Pancreas (tissue), 10 donors: Measurements from ENCODE around the gene MUC5B. TPM values are rescaled to one million over a fixed set of nuclear protein-coding genes. Genes with fewer than 3 reads are reported as not detected.

Experiments used
- ATAC-seq, 4 donors: fragments of 200-7000 bp; cut with Tn5 transposase; one replicate each; pipeline versions ENCODE4 v1.8.0 to v1.9.1; 2020; ENCODE audit warnings: mild to moderate bottlenecking in 4 of 4, moderate library complexity in 4 of 4
- DNase-seq, 6 donors: peaks; one replicate each; pipeline ENCODE4 v3.0.0-alpha.2; 2020
- FAIRE-seq: peaks from 2 replicates; lab custom pipeline; 2012; peaks lifted over from hg19 to GRCh38; lab: Jason Lieb, UNC
- H3K27ac ChIP-seq, 4 donors: fragments of 200-600 bp; sonication (generic); 1 replicate in 3 of 4; 2 replicates in 1 of 4; pipeline versions ENCODE4 v1.5.0 to v1.8.0; 2020
- H3K27me3 ChIP-seq, 4 donors: fragments of 200-600 bp; one replicate each; pipeline ENCODE4 v1.8.0; 2021
- H3K36me3 ChIP-seq, 3 donors: fragments of 200-600 bp; sonication (generic) in 1 of 3; one replicate each; pipeline versions ENCODE4 v1.5.0 to v1.8.0; 2020 to 2021
- H3K4me1 ChIP-seq, 3 donors: fragments of 200-600 bp; one replicate each; pipeline ENCODE4 v1.8.0; 2021
- H3K4me3 ChIP-seq, 4 donors: fragments of 200-600 bp; sonication (generic) in 2 of 4; one replicate each; pipeline versions ENCODE4 v1.5.0 to v1.8.0; 2020 to 2021
- H3K9me3 ChIP-seq, 4 donors: fragments of 200-600 bp; one replicate each; pipeline ENCODE4 v1.8.0; 2021
- CTCF ChIP-seq, 4 donors: fragments of 200-600 bp; sonication (generic) in 3 of 4; IDR thresholded peaks; one replicate each; pipeline versions ENCODE4 v1.5.0 to v1.8.0; 2021; ENCODE audit warnings: antibody characterized with exemption in 4 of 4
- WGBS, 2 donors: extraction: QIAGEN DNeasy Blood & Tissue Kit; methylation state at CpG; one replicate each; pipeline ENCODE4 v1.1.7; 2013; 5-methylcytosine and 5-hydroxymethylcytosine counted together
- intact Hi-C, 3 donors: fragments of 100-400 bp; cut with DNase I; formaldehyde crosslinking; loops; one replicate each; pipeline versions ENCODE4 v1.11.1 to v1.14.2; 2022
- polyA plus RNA-seq, 2 donors: library from polyadenylated mRNA; stranded (reverse); fragments of 200-250 nt; gene quantifications; one replicate each; pipeline ENCODE4 v1.2.3, GENCODE V29; 2013
- total RNA-seq, 6 donors: library from RNA; stranded (reverse); fragmentation: NEBNext Ultra II Directional in 4 of 6; extraction: Animal tissue kit (Norgen Biotek cat#: 25700) in 4 of 6; gene quantifications; one replicate each; pipeline versions ENCODE4 v1.2.1 to v1.2.4, GENCODE V29; 2021 to 2023
- donor health status: healthy with polysubstance abuse.
- donor health status: DM: no; HTN: no; CAD: no; lungs with moderate emphysema.
- donor health status: DM: no; HTN: no; CAD: no.
- donor health status: control.
- donor health status: control.
- donor health status: Bipolar disorder and iron deficiency.
- donor health status: DM: yes; HTN: yes; CAD: no.
- donor health status: DM: no; HTN: no; CAD: no.
- donor health status: DM: no; HTN: no; CAD: no.
- donor health status: DM: yes; HTN: yes; CAD: no.

The MUC5B gene
- total and polyA plus RNA-seq, 8 donors = 5.1 to 65.4 (median 15.1) TPM

GRCh38 chr11:1303126-1303821 is 80.4 kb downstream of the MUC5B start:
- intact Hi-C loops = no loop called here
- H3K9me3 ChIP-seq = no peaks in the 10 kb centered on the region
- ATAC-seq (peak; percentile 5 to 26 (median 10)), DNase-seq (peak in 5 of 6 donors; percentile 39 to 85 (median 74)), FAIRE-seq (no peak)
- H3K4me3 ChIP-seq = peak overlapping the region in 2 of 4 donors; percentile 1 to 3
- H3K27me3 ChIP-seq = no peaks in the 10 kb centered on the region
- H3K4me1 ChIP-seq = peaks cover 81 to 97% (median 81%) of the 10 kb centered on the region in 3 donors
- peak overlapping the region; percentile 58 to 87 (median 76) for H3K27ac ChIP-seq
- WGBS, 2 donors = 59 to 67% methylated on average over 25 of the region's 25 CpGs
- no peaks in the 10 kb centered on the region for H3K36me3 ChIP-seq
- TF ChIP-seq CTCF (IDR thresholded peaks at IDR 0.05) = peak in 2 of 4 donors; percentile 10 to 12

- DNase-seq = peak; percentile 56 to 75 (median 61)
- intact Hi-C loops = no loop called here
- Histone ChIP-seq H3K4me3 (peak overlapping the region in 1 of 4 donors; percentile 14), H3K27me3 (no peaks in the 10 kb centered on the region), H3K9me3 (no peaks in the 10 kb centered on the region), H3K27ac (peak overlapping the region; percentile 58 to 87 (median 76)), H3K36me3 (no peaks in the 10 kb centered on the region), H3K4me1 (peaks cover 74 to 90% (median 74%) of the 10 kb centered on the region in 3 donors)
- no peak for FAIRE-seq
- WGBS, 2 donors = 11 to 13% methylated on average over 10 of the region's 10 CpGs
- peak; percentile 3 to 21 (median 12) for ATAC-seq
- no peak for TF ChIP-seq CTCF (IDR thresholded peaks at IDR 0.05)
These were observed 81.1 kb downstream of the MUC5B start for GRCh38 chr11:1303973-1304372.

- intact Hi-C loops = no loop called here
- DNase-seq (peak; percentile 67 to 83 (median 75)), ATAC-seq (peak; percentile 46 to 72 (median 68)), FAIRE-seq (no peak)
- H3K4me3 ChIP-seq = peak overlapping the region in 1 of 4 donors; percentile 14
- peaks cover 71 to 86% (median 71%) of the 10 kb centered on the region in 3 donors for H3K4me1 ChIP-seq
- 10 to 29% methylated on average over 14 of the region's 14 CpGs for WGBS, 2 donors
- no peaks in the 10 kb centered on the region for H3K9me3 ChIP-seq
- TF ChIP-seq CTCF (IDR thresholded peaks at IDR 0.05) = no peak
- H3K27me3 ChIP-seq = no peaks in the 10 kb centered on the region
- no peaks in the 10 kb centered on the region for H3K36me3 ChIP-seq
- peak overlapping the region; percentile 58 to 87 (median 76) for H3K27ac ChIP-seq
These were observed 81.5 kb downstream of the MUC5B start for GRCh38 chr11:1304380-1304779.

- no peak overlapping the region for H3K4me3 ChIP-seq
- FAIRE-seq (no peak), DNase-seq (peak in 4 of 6 donors; percentile 16 to 68 (median 48)), ATAC-seq (no peak)
- no peaks in the 10 kb centered on the region for H3K36me3 ChIP-seq
- no peaks in the 10 kb centered on the region for H3K27me3 ChIP-seq
- peak overlapping the region; percentile 39 to 87 (median 70) for H3K27ac ChIP-seq
- intact Hi-C loops = no loop called here
- H3K9me3 ChIP-seq = no peaks in the 10 kb centered on the region
- peaks cover 64 to 79% (median 64%) of the 10 kb centered on the region in 3 donors for H3K4me1 ChIP-seq
- TF ChIP-seq CTCF (IDR thresholded peaks at IDR 0.05) = no peak
- WGBS, 2 donors = 46 to 65% methylated on average over 13 of the region's 13 CpGs
These were observed 82.2 kb downstream of the MUC5B start for GRCh38 chr11:1305063-1305495.
